HL-60 (cell line): Measurements from ENCODE around the gene MTMR3.

Experiments used
- CTCF ChIP-seq: IDR thresholded peaks from one replicate; pipeline ENCODE4 v1.5.1; 2011; ENCODE audit warnings: low read length, control low read depth, inconsistent platforms; ENCODE audit not compliant: insufficient read depth
- POLR2AphosphoS5 ChIP-seq: IDR thresholded peaks from 2 replicates; pipeline ENCODE4 v1.6.1; 2012; ENCODE audit warnings: low read depth
- REST ChIP-seq: IDR thresholded peaks from 2 replicates; pipeline ENCODE4 v1.6.1; 2012; ENCODE audit warnings: low read depth; ENCODE audit not compliant: insufficient replicate concordance

- TF ChIP-seq CTCF (no peak), REST (no peak), POLR2AphosphoS5 (no peak)
Measured at GRCh38 chr22:30056015-30056414, 173.0 kb downstream of the MTMR3 start.
